NCI-H2081 (cell line): ENCODE data around the gene IL34.
"Not testable (repeated sequence)": the region's sequence is repeated elsewhere in the genome, so short reads cannot be mapped to it uniquely, and the experiment has no call there.

Experiments used
- DNase-seq, 2 experiments: peaks; one replicate each; lab custom pipeline; 2025; lab: John Stamatoyannopoulos, UW

The IL34 gene

DNA sequence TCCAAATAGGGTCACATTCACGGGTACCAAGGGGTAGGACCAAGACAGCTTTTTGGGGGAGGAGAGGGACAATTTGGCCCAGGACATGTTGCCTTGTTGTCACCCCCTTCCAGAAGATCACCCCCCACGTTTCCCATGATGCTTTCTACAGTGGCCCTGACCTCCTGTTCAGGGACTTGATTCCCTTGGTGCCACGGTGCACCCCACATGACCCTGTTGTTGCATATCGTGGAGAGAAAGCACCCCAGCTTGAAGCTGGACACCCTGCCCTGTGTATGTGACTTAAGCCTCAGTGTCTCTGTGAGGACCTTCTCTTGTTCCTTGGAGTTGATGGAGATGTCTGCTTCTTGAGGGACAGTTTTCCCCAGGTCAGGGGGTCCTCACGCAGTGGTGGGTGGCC lies 12.6 kb downstream of the IL34 start:
- no peak for DNase-seq

DNA sequence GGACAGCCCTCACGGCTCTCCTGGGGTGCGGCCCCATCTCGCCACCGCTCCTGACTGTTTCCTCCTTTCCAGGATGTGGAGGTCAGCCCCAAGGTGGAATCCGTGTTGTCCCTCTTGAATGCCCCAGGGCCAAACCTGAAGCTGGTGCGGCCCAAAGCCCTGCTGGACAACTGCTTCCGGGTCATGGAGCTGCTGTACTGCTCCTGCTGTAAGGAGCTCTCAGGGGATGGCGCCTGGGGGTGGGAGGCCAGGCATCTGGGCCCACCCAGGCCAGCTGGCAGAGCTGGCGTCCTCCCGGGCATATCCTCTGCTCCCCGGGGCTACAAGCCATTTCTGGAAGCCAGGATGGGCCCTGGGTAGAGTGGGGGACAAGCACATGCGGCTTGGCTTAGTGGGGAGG lies 13.2 kb downstream of the IL34 start:
- DNase-seq, result no peak

DNA sequence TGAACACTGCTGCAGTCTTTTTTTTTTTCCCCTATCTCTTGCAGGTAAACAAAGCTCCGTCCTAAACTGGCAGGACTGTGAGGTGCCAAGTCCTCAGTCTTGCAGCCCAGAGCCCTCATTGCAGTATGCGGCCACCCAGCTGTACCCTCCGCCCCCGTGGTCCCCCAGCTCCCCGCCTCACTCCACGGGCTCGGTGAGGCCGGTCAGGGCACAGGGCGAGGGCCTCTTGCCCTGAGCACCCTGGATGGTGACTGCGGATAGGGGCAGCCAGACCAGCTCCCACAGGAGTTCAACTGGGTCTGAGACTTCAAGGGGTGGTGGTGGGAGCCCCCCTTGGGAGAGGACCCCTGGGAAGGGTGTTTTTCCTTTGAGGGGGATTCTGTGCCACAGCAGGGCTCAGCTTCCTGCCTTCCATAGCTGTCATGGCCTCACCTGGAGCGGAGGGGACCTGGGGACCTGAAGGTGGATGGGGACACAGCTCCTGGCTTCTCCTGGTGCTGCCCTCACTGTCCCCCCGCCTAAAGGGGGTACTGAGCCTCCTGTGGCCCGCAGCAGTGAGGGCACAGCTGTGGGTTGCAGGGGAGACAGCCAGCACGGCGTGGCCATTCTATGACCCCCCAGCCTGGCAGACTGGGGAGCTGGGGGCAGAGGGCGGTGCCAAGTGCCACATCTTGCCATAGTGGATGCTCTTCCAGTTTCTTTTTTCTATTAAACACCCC lies 13.8 kb downstream of the IL34 start:
- DNase-seq, result no peak

DNA sequence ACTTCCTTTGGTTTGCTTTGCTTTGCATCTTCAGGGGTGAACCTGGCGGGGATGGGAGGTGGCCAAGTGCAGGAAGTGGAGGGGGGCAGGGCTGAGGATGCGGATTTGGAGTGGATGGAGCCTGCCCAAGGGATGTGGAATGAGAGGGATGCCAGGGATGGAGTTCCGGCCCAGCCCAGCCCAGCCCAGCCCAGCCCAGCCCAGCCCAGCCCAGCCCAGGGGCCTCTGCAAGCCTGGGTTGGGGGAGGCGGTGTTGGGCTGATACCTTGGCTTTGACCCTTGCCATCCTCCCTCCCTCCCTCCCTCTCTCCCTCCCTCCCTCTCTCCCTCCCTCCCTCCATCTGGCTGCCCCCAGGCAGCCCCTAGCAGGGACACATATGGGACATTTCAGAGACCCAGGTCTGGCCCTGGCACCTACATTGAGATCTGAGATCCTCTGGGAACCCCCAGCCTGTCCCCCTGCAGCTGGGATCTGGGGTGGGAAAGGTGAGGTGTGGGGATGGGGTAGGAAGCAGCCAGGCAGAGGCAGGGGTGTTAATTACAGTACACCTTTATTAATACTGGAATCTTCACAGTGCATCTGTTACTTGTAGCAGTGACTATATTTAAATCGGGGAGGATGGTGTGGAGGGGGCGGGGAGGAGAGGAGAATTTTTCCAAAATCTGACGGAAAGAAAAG lies 14.5 kb downstream of the IL34 start:
- DNase-seq, result no peak

DNA sequence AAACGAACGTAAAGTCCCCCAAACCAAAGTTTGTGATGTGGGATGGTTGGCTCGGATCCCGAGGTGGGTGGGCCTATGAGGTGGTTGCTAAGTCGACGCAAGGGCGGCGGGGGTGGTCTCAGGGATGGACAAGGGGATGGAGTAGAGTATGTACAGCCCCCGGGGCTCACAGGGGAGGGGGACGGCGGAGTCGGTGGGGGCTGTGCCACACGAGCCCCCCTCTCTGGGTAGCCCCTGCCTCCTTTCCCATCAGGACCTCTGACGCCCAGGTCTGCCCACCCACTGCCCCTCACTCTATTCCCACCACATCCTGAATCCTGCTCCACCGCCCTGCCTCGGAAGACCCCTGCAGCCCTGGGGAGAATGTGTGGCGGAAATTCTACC lies 15.2 kb downstream of the IL34 start:
- DNase-seq, result no peak

DNA sequence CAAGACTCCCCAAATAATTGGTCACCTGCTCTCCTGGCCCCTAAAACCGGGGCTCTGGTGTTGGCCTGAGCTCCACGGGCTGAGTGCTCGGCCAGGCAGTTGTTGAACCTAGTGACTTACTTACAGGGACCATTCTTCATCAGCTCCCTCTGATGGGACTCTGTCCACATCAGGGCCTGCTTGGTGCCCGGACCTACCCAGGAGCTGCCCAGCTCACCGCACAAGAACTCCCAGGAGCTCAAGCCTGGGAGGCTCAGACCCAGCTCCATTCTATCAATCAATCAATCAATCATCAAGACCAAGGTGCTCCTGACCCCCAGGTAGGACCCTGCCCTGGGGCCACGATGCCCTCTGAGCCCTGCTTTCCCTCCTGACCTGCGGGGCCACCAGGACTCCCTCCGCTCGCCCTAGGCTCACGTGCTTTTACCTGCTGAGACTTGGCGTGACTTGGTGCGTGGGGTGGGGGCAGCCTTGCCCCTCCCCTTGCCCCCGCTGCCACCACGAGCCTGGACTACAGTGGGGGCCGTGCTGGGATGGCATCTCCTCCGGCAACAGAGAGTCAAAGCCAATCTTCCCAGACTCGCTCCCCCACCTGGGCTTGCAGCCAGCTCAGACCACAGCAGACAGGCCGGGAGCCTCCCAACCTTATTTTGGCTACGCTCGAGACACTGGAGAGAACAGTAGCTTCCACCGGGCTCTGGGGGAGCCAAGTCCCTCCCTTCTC lies 15.7 kb downstream of the IL34 start:
- DNase-seq, result no peak

DNA sequence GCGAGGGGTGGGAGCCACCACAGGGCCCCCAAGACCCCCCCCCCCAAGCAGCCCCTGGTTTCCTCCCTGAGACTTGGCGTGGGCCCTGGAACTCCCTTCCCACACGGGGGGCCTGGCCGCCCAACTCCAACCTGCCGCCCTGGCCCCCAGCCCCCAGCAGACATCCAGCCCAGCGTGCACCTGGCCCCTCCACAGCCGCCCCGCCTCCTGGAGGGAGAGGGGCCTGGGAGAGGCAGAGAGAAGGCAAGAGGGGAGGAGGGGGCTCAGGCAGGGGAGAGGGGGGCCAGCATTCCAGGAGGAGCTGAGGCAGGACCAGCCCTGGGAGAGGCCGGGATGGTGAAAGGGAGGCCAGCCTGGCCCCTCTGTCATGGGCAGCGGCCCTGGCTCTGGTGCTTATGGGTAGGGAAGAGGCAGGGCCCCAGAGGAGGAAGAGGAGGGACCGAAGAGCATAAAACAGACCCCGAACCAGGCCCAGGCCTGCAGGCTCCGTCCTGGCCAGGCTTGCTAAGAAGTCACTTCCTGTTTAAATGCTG lies 16.7 kb downstream of the IL34 start:
- DNase-seq, result no peak

DNA sequence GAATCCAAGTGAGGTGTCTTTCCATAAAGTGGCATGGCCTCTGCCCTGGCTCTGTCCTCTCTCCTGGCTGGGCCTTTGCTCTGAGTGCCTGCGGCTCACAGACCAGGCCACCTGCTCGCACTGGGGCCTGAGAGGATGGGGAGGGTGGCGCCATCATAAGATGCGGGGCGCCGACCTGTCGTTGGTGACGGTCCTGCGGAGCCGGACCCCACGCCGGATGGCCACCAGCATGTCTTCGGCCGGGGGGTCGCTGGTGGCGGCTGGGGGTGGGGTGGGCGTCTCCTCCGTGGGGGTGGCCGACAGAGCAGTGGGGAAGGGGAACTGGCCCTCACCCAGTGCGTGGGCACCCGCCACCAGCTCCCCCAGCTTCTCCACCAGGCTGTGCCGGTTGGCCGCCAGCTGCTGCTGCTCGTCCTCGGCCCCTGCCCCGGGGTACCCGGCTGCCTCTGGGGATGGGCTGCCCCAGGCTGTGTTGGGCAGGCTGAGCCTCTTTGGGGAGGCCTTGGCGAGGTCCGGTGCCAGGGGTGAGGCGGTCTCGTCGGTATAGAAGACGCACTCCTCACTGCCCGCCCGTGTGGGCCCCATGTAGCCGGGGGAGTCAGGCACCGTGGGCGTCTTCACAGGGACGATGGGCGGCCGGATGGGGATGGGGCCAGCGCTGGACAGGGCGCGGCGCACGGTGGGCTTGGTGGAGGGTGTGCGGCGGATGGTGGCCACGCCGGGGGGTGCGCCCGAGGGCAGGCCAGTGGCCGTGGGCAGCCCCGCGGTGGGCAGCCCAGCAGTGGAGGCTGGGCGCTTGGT lies 17.4 kb downstream of the IL34 start:
- no peak for DNase-seq

DNA sequence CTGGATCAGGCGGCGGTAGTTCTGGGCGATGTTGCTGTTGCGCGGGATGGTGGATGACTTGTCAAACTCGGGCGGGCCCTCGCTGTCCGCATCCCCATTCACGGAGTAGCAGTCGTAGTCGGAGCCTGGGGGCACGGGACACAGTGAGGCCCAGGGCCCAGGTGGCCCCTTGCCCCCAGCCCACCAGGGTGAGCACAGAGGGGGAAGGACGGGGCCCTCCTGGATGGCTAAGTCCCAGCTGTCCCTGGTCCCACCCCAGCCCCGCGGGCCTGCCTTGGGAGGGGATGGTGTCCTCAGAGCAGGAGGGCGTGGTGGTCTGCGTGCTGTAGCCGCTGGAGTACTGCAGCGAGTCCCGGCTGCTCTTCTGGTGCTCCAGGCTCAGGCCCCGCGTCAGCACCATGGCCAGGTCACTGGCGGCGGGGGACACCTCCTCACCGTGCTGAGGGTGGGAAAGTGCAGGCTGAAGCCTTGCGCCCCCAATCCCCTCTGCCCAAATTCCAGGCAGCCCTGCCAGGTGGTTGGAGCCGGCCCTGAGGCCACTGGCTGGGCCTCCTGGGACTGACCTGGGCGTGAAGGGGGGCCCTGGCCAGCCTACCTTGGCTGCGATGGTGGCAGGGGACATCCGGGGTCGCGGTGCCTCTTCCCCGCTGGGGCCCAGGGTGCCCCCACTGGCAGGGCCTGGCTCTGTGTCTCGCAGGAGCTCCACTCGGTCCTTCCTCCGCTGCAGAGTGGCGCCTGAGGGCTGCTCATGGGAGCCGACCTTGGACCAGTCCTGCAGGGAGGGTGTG lies 18.2 kb downstream of the IL34 start:
- DNase-seq, result no peak

DNA sequence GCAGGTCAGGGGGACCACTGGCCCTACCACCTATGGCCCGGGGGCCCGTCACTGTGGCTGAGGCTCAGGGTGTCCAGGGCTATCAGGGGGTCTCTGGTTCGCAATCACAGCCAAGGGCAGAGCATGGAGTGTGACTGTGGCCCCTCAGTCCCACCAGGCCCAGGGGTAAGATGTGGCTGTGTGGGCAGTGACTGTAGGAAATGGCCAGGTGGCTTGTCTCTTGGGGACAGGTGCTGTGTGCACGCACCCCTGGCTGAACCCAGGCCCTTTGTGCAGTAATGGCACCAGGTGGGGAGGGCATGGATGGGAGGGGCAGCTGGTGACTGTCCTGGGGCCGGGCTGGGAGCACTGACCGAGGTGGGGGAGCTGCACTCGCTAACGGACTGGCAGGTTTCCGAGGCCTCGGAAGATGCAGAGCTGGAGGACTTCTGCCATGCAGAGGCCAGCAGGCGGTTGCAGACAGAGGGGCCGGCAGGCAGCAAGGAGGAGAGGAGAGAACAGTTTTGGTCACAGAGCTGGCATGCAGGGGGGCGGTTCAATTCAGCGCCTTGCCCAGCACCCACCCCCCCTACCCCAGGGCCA lies 18.8 kb downstream of the IL34 start:
- no peak for DNase-seq

DNA sequence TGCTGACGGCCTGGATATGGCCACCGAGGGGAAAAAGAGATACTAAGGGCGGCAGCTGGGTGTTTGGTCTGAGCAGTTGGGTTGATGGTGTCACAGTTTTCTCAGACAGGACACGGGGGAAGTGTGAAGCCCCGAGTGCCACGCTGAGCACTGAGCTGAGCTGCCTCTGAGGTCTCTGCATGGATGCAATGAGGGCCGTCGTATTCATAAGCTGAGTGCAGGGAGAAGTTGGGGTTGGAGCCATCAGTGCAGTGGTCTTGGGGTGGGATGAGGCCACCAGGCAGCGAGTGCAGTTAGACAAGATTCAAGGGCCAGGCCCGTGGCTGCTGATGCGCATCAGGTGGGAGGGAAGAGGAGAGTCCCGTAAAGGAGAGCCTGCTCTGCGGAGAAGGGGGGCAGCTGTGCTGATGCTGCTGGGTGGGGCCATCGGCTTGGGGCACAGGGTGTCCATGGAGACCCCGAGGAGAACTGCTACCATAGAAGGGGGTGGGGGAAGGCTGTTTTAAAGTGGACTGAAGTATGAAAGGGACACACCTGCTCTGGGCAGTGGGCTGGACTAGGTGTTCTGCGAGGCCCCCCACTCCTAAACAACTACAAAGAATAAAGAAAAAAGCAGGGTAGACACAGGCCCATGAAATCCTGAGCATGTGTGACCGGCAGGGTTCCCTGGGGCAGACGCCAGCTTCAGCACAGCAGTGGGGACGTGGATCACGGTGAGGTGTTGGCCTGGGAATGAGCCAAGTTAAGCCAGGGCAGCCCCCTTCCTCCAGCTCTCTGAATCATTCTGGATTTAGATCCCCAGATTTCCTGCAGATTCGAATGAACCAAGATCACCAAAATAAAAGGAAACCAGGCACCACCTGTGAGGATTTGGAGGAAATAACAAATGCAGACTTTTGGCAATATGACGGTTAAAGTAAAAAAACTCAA lies 19.7 kb downstream of the IL34 start:
- no peak for DNase-seq

DNA sequence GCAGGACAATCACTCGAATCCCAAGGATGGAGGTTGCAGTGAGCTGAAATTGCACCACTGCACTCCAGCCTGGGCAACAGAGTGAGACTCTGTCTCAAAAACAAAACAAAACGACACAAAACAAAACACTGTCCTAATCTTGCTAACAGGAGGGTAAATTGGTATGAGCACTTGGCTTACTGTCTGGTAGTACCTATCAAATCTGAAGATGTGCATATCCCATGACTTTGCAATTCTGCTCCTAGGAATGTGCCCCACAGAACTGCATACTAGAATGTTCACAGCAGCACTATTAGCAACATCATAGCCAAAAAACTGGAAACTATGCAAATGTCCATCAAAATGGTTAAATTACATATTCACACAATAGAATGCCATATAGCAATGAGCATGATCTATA lies 23.8 kb downstream of the IL34 start:
- no peak for DNase-seq

DNA sequence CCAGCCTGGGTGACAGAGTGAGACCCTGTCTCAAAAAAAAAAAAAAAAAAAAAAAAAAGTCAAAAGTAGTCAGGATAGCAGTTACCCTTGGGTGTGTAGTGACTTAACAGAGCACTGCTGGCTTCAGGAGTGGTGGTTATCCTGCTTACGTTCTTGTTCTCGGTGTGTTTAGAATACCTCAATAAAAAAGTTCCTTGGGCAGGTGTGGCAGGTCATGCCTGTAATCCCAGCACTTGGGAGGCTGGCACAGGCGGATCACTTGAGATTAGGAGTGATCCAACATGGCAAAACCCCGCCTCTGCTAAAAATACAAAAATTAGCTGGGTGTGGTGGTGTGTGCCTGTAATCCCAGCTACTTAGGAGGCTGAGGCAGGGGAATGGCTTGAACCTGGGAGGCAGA lies 24.6 kb downstream of the IL34 start:
- DNase-seq, result not testable (repeated sequence)

DNA sequence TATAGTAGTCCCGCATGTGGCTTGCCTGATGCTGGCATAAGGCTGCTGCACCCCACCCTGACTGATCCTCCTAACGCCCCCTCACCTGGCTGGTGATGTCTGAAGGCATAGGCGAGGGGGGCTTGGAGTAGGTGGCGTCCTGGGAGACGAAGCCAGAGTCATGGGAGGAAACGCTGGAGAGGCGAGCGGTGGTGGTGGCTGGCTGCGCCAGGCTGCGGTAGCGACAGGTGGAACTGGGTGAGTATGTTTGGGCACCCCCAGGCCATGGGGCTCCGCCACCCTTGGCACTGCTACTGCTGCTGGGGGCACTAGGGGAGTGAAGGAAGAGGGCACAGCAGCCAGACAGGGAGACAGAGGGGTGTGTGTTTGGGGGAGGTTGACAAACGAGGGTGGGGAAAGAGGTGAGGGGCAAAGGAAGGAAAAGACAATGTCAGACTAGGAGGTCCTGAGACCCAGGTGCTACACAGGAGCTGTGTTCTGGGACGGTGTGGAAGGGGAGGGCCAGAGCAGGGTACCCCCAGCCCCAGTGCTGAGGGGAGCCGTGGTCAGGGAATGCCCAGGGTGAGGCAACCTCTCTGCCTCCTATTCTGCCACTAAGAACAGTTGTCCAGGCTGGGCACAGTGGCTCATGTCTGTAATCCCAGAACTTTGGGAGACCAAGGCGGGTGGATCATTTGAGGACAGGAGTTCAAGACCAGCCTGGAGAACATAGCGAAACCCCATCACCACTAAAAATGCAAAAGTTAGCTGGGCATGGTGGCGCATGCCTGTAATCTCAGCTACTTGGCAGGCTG lies 28.1 kb downstream of the IL34 start:
- no peak for DNase-seq

DNA sequence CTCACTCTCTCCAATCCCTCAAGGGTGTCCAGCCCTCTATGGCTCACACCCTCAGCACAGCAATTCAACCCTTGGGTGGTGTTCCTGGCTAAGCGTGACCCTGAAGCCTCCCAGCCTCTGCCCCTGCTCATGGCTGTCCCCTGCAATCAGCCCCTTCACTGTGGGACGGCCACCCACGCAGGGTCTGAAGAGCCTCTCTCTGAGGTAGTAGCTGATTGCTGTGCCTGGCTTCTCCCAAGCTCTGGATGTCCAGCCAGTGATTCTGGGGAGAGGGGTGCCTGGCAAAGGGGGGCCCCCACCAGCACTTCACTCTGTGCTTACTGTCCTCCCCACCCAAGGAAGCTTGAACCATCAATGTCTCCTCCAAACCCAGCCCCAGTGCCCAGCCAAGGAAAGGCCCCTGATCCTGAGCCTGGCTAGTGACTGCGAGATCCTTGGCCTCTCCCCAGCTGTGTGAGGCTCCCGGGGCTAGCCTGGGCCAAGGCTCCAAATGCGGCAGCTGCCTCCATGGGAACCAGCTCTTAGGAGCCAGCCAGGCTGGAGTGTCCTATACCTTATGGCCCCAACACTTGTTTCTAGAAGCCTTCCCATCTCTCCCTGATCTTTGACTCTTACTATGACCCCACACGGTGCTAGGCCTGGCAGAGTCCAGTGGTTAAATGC lies 29.6 kb downstream of the IL34 start:
- no peak for DNase-seq

DNA sequence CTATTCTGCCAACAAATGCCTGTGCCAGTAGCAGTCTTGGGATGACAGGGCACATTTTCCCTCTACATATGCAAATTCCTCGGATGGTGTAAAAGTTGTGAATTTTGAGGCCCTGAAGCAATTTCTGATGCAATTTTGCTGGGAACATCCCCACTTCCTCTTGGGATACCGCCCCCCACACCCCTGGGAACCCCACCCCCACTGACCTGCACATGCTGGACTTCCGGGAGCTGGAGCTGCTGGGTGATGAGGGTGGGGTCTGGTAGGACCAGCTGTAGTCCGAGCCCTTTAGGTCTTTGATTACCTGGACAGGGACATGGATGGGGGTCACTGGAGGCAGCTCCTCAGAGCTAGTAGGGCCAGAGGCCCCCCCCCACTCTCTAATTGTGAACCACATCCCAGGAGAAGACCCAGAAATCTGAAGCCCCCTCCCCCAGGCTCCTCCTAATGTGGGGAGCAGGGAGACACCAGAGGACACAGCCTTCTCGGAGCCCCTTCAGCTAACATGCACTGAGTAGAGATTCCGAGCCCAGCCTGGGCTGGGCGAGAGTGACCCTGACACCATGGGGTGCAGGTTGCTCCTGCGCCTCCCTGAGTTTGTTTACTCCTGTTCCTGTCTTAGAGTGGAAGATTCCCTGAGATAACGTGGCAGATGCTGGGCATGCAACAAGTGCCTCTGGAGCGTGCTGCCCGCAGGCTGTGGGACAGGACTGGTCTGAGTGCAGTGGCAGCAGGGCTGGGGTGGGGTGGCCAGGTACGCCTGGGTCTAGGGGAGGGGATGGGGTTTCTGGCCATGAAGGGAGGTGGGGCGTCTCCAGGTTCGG lies 30.5 kb downstream of the IL34 start:
- no peak for DNase-seq

DNA sequence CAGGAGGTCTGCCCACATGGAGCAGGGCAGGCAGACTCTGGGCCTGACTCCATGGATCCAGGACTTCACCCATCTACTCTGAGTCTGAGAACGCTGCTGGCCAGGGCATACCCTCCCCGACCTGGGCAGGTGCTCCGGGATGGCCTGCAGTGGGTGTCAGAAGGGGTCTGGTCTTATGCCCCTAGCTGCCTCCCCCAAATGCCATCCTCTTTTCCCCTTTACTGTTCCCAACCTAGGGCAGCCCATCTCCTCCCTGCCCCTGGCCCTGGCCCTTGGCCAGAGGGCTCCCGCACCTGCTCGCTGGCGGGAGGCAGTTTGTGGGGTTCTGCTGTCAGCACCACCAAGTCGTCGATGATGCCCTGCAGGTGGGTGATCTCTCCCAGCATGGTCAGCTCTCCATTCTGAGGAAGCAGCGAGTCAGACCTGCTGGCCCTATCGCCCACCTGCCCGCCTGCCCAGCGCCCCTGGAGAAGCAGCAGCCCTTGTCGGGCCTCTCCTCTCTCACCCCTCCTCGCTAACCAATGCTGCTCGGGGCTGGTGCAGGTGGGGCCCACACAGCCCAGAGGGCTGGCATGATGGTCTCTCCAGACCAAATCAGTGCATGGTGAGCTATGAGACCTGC lies 31.3 kb downstream of the IL34 start:
- no peak for DNase-seq
